GM12801 (cell line): ENCODE measurements around the gene EMP3.

Experiments
- TF ChIP-seq, protein P1 (sequence below): IDR thresholded peaks from one replicate; pipeline ENCODE4 v1.5.1; 2011; ENCODE audit warnings: control low read depth; ENCODE audit not compliant: insufficient read length; ENCODE audit errors: extremely low read depth

EMP3 gene

DNA sequence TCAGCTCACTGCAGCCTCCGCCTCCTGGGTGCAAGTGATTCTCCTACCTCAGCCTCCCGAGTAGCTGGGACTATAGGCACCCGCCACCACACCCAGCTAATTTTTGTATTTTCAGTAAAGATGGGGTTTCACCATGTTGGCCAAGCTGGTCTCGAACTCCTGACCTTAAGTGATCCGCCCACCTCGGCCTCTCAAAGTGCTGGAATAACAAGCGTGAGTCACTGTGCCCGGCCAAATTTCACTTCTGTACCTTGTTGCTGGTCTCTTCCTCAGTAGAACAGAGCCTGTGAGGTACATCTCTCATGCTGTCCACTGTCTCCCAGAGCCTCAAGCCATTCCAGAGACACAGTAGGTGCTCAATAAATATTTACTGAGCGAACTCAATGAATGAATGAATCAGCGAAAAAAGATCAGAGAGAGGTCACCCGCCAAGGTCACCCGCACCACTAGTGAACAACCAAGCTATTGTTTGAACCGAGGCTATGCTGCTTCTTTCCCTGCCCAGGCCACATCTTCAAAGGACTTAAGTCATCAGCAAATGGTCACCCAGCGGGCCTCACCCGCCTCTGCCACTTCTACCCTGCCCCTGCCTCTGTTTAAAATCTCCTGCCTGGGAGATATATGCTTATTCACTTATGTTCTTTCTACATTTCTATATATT lies 29.1 kb downstream of the EMP3 start:
- TF ChIP-seq, protein P1, sequence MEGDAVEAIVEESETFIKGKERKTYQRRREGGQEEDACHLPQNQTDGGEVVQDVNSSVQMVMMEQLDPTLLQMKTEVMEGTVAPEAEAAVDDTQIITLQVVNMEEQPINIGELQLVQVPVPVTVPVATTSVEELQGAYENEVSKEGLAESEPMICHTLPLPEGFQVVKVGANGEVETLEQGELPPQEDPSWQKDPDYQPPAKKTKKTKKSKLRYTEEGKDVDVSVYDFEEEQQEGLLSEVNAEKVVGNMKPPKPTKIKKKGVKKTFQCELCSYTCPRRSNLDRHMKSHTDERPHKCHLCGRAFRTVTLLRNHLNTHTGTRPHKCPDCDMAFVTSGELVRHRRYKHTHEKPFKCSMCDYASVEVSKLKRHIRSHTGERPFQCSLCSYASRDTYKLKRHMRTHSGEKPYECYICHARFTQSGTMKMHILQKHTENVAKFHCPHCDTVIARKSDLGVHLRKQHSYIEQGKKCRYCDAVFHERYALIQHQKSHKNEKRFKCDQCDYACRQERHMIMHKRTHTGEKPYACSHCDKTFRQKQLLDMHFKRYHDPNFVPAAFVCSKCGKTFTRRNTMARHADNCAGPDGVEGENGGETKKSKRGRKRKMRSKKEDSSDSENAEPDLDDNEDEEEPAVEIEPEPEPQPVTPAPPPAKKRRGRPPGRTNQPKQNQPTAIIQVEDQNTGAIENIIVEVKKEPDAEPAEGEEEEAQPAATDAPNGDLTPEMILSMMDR, result no peak

DNA sequence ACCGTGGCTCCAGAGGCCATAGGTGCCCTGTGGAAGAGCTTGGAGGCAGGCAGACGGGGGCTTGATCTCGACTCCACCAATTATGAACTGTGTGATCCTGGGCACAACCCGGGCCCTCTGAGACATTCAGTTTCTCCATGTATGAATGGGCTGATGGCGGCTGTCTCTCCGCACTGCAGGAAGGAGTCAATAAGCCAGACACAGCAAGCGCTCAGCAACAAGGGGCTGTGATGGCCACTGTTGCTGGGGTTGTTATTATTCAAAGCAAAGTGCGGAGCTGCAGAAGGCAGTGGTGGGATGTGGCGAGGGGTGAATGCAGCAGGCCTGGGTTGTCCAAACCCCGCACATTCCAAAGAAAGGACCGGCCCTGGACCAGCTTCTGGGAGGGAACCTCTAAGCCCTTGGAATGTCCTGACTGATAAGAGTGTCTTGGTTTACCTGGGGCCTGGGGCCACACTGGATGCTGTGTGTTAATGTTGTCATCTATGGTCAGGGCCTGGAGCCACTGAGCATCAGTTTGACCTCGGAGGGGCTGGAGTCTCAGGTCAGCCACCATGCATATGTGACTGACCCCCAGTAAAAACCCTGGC lies 30.1 kb downstream of the EMP3 start:
- TF ChIP-seq, protein P1, result no peak

DNA sequence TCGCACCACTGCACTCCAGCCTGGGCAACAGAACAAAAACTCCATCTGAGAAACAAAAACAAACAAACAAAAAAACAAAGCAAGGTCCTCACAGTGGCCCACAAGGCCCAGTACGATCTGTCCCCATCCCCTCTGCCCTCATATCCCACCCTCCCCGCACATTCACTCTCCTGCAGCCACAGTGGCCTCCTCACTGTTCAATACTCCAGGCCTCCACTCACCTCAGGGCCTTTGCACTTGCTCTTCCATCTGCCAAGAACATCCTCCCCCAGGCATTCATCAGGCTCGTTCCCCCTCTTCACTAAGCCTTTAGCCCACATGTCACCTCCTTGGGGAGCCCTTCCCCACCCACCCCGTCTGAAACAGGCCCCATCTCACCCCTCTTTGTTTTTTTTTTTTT lies 33.8 kb downstream of the EMP3 start:
- TF ChIP-seq, protein P1, result no peak

DNA sequence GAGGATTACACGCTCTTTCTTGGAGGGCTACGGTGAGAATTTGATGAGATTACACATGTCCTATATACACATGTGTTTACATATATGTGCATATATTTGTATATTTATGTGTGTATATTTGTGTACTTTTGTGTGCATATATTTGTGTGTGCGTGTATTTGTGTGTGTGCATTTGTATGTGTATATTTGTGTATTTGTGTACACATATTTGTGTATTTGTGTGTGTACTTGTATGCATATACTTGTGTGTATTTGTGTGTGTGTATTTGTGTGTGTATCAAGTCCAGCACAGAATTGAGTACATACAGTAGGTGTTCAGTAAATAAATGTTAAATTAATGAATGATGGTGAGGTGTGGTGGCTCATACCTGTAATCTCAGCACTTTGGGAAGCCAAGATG lies 36.6 kb downstream of the EMP3 start:
- TF ChIP-seq, protein P1, result no peak

DNA sequence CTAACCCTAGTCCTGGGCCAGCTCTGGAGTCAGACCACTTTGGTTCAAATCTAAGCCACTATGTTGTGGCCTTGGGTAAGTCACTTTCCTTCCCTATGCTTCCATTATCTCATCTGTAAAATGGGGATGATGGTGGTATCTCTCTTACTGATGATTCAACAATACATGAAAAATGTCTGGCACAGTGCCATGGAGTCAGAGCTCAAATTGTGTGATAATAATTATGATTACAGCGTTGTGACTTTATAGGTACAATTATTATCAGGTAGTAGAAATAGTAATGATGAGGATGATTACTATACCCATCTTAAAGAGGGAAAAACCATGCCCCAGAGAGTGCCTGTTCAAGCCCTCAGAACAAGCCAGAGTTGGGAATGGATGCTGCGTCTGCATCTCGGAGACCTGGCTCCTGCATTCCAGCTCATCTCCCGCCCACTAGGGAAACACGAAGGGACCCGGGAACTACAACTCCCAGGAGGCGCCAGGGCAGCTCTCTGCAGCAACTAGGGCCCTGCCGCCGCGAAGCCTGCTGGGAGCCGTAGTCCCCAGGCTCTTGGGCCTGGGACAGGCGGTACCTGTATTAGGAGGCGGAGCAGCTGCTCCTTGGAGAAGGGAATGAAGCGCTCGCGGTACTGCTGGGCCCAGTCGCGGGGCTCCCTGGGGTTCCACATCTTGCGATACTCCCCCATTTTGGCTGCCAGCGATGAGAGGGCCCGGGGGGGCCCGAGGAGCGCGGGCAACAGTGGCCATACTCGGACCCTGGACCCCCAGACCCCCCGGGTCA lies 37.6 kb downstream of the EMP3 start:
- TF ChIP-seq, protein P1, result no peak

DNA sequence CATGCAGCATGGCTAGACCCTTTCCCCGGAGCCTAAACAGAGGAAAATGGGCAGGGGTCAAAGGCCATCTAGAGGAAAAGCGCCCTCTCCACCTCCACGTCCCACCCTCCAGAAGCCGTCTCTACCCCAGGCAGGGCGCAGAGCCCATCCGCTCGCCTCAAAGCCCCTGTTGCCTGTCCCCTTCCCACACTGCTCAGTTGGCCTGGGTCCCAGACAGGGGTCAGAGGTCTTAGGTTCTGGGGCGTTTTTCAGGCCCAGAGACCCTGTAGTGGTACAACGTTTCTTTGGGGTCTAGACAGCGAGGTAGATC lies 38.1 kb downstream of the EMP3 start:
- TF ChIP-seq, protein P1, result no peak

- TF ChIP-seq, protein P1, result no peak
Measured at GRCh38 chr19:48363810-48364597, 38.7 kb downstream of the EMP3 start, which contains the start of the genes SYNGR4 and TMEM143. Gene SYNGR4 (plus strand): TSS chr19:48364367. CDS start chr19:48365843, 1,476 bp downstream. Gene TMEM143 (minus strand): TSS chr19:48363940. CDS start chr19:48363920, 20 bp downstream.
